Parathyroid adenoma (tissue), 2 donors: ENCODE measurements around the gene PPM1H.

Source experiments
- H2AFZ ChIP-seq: fragments of 300-600 bp; sonication (generic); one replicate; pipeline ENCODE4 v1.7.0; 2017; ENCODE audit warnings: antibody characterized with exemption, mild to moderate bottlenecking
- H3K27ac ChIP-seq: fragments of 300-600 bp; sonication (generic); one replicate; pipeline ENCODE4 v1.7.0; 2017
- H3K27me3 ChIP-seq: fragments of 300-600 bp; sonication (generic); one replicate; pipeline ENCODE4 v1.7.0; 2017; ENCODE audit warnings: low read length; ENCODE audit not compliant: control insufficient read depth, insufficient read depth
- H3K36me3 ChIP-seq: fragments of 300-600 bp; sonication (generic); one replicate; pipeline ENCODE4 v1.7.0; 2017; ENCODE audit warnings: low read length; ENCODE audit not compliant: control insufficient read depth, insufficient read depth
- H3K4me1 ChIP-seq: fragments of 300-600 bp; sonication (generic); one replicate; pipeline ENCODE4 v1.7.0; 2017; ENCODE audit warnings: control low read depth
- H3K4me2 ChIP-seq: fragments of 300-600 bp; sonication (generic); one replicate; pipeline ENCODE4 v1.7.0; 2017; ENCODE audit warnings: low read length
- H3K4me3 ChIP-seq: fragments of 300-600 bp; sonication (generic); one replicate; pipeline ENCODE4 v1.7.0; 2017; ENCODE audit warnings: low read depth, low read length
- H3K79me2 ChIP-seq: fragments of 300-600 bp; sonication (generic); one replicate; pipeline ENCODE4 v1.7.0; 2017; ENCODE audit warnings: control low read depth
- H3K9ac ChIP-seq: fragments of 300-600 bp; sonication (generic); one replicate; pipeline ENCODE4 v1.7.0; 2017; ENCODE audit warnings: mild to moderate bottlenecking
- H3K9me3 ChIP-seq: fragments of 300-600 bp; sonication (generic); one replicate; pipeline ENCODE4 v1.7.0; 2017; ENCODE audit warnings: low read length; ENCODE audit not compliant: control insufficient read depth
- CTCF ChIP-seq: fragments of 300-600 bp; sonication (generic); IDR thresholded peaks from one replicate; pipeline ENCODE4 v1.7.0; 2017; ENCODE audit warnings: antibody characterized with exemption, mild to moderate bottlenecking
- donor health status: primary hyperparathyroidism.

Gene PPM1H

GRCh38 chr12:62959745-62960144 lies 24.8 kb upstream of the PPM1H start:
- H3K4me3 ChIP-seq = no peak overlapping the region

GRCh38 chr12:62957233-62957953 lies 22.4 kb upstream of the PPM1H start:
- peaks cover 40% of the 10 kb centered on the region for H3K4me1 ChIP-seq
- H3K27me3 ChIP-seq = no peaks in the 10 kb centered on the region
- peak overlapping the region; percentile 55 for H3K4me2 ChIP-seq
- H3K36me3 ChIP-seq = no peaks in the 10 kb centered on the region
- H3K79me2 ChIP-seq = no peaks in the 10 kb centered on the region
- peak overlapping the region; percentile 94 for H3K27ac ChIP-seq
- no peak overlapping the region for H3K9ac ChIP-seq
- peak overlapping the region; percentile 32 for H3K4me3 ChIP-seq
- peak overlapping the region; percentile 65 for H2AFZ ChIP-seq
- no peak for TF ChIP-seq CTCF
- no peaks in the 10 kb centered on the region for H3K9me3 ChIP-seq

More at GRCh38 chr12:62959745-62960144, 24.8 kb upstream of the PPM1H start:
- H3K4me1 ChIP-seq = peaks cover 49% of the 10 kb centered on the region
- H3K9ac ChIP-seq = no peak overlapping the region
- TF ChIP-seq CTCF = no peak
- peaks cover 4% of the 10 kb centered on the region for H3K79me2 ChIP-seq
- no peaks in the 10 kb centered on the region for H3K27me3 ChIP-seq
- H3K4me2 ChIP-seq = peak overlapping the region; percentile 55
- H3K36me3 ChIP-seq = no peaks in the 10 kb centered on the region
- H2AFZ ChIP-seq = peak overlapping the region; percentile 65
- peak overlapping the region; percentile 94 for H3K27ac ChIP-seq
- no peaks in the 10 kb centered on the region for H3K9me3 ChIP-seq

- no peak for TF ChIP-seq CTCF
- H3K4me3 ChIP-seq = no peak overlapping the region
These were observed 20.7 kb upstream of the PPM1H start for GRCh38 chr12:62955678-62956077.

GRCh38 chr12:62950317-62950716 lies 15.4 kb upstream of the PPM1H start:
- Histone ChIP-seq H3K9me3 (no peaks in the 10 kb centered on the region), H3K4me2 (no peak overlapping the region), H3K9ac (no peak overlapping the region), H3K4me3 (no peak overlapping the region), H2AFZ (no peak overlapping the region), H3K4me1 (peaks cover 4% of the 10 kb centered on the region), H3K27me3 (no peaks in the 10 kb centered on the region), H3K27ac (no peak overlapping the region), H3K36me3 (no peaks in the 10 kb centered on the region), H3K79me2 (no peaks in the 10 kb centered on the region)
- TF ChIP-seq CTCF = no peak

More at GRCh38 chr12:62955678-62956077, 20.7 kb upstream of the PPM1H start:
- Histone ChIP-seq H3K36me3 (no peaks in the 10 kb centered on the region), H3K79me2 (no peaks in the 10 kb centered on the region), H3K9me3 (no peaks in the 10 kb centered on the region), H3K4me1 (peaks cover 38% of the 10 kb centered on the region), H2AFZ (peak overlapping the region; percentile 14), H3K4me2 (no peak overlapping the region), H3K27me3 (no peaks in the 10 kb centered on the region), H3K9ac (no peak overlapping the region), H3K27ac (peak overlapping the region; percentile 94)

GRCh38 chr12:62948123-62948522 lies 13.2 kb upstream of the PPM1H start:
- Histone ChIP-seq H2AFZ (no peak overlapping the region), H3K27me3 (no peaks in the 10 kb centered on the region), H3K4me1 (peaks cover 4% of the 10 kb centered on the region), H3K4me2 (no peak overlapping the region), H3K27ac (no peak overlapping the region), H3K36me3 (no peaks in the 10 kb centered on the region), H3K9ac (no peak overlapping the region), H3K9me3 (no peaks in the 10 kb centered on the region), H3K4me3 (no peak overlapping the region), H3K79me2 (no peaks in the 10 kb centered on the region)
- no peak for TF ChIP-seq CTCF
